Measurements from ENCODE around the gene MINDY4.

The MINDY4 gene

GRCh38 chr7:30837581-30837980, 66.4 kb downstream of the MINDY4 start:
- no peak for DNase-seq

GRCh38 chr7:30838008-30838407, 66.8 kb downstream of the MINDY4 start:
- no peak for DNase-seq

- DNase-seq: no peak
These were observed 69.2 kb downstream of the MINDY4 start for GRCh38 chr7:30840141-30841024.

GRCh38 chr7:30841025-30841735, 70.0 kb downstream of the MINDY4 start:
- no peak for DNase-seq

- peak; percentile 19 for DNase-seq
These were observed 70.8 kb downstream of the MINDY4 start for GRCh38 chr7:30841801-30842541.

GRCh38 chr7:30842542-30843451, 71.6 kb downstream of the MINDY4 start:
- peak; percentile 18 for DNase-seq

- DNase-seq: no peak
These were observed 72.7 kb downstream of the MINDY4 start for GRCh38 chr7:30843741-30844482.

GRCh38 chr7:30844483-30844874, 73.3 kb downstream of the MINDY4 start:
- DNase-seq: no peak

- DNase-seq: no peak
These were observed 73.7 kb downstream of the MINDY4 start for GRCh38 chr7:30844916-30845315.

- DNase-seq: peak; percentile 22
These were observed 74.4 kb downstream of the MINDY4 start for GRCh38 chr7:30845426-30846135.

GRCh38 chr7:30846378-30846777, 75.2 kb downstream of the MINDY4 start:
- no peak for DNase-seq

GRCh38 chr7:30848121-30848855, 77.1 kb downstream of the MINDY4 start:
- no peak for DNase-seq

- DNase-seq: no peak
These were observed 78.3 kb downstream of the MINDY4 start for GRCh38 chr7:30849565-30849964.

- DNase-seq: no peak
These were observed 79.2 kb downstream of the MINDY4 start for GRCh38 chr7:30850426-30850825.

GRCh38 chr7:30851651-30852307, 80.6 kb downstream of the MINDY4 start:
- DNase-seq: no peak

GRCh38 chr7:30852308-30852684, 81.1 kb downstream of the MINDY4 start:
- no peak for DNase-seq

- no peak for DNase-seq
These were observed 81.6 kb downstream of the MINDY4 start for GRCh38 chr7:30852744-30853288.

GRCh38 chr7:30853576-30853975, 82.4 kb downstream of the MINDY4 start:
- DNase-seq: no peak

GRCh38 chr7:30855936-30856335, 84.7 kb downstream of the MINDY4 start:
- no peak for DNase-seq
